ENCODE results near the gene RMI1. TPM values are rescaled to one million over a fixed set of nuclear protein-coding genes. Genes with fewer than 3 reads are reported as not detected.

The RMI1 gene
- total RNA-seq, 4 donors from 2014 or later, result 5.3 to 11.6 (median 6.2) TPM

DNA sequence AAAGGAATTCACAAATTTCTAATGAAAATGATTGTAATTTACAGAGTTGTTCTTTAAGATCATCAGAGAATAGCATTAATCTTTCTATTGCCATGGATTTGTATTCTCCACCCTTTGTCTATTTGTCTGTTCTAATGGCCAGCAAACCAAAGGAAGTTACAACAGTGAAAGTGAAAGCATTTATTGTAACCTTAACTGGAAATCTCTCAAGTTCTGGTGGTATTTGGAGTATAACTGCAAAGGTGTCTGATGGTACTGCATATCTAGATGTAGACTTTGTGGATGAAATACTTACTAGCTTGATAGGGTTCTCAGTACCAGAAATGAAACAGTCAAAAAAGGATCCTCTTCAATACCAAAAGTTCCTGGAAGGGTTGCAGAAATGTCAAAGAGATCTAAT lies 21.7 kb downstream of the RMI1 start:
- Histone ChIP-seq H3K27me3 (no peaks in the 10 kb centered on the region), H3K9me3 (no peaks in the 10 kb centered on the region), H3K36me3 (peaks cover 0 to 10% (median 5%) of the 10 kb centered on the region in 4 donors), H3K4me1 (peaks cover 0 to 7% (median 2%) of the 10 kb centered on the region in 4 donors), H3K4me3 (peak overlapping the region in 1 of 4 donors; percentile 10), H3K27ac (replicated peaks in 1 of 4) (no peak overlapping the region)
- intact Hi-C loops (cut with DNase I), result no loop called here
- no peak for DNase-seq (ENCODE audit: extremely low spot score)
- TF ChIP-seq, protein P1, sequence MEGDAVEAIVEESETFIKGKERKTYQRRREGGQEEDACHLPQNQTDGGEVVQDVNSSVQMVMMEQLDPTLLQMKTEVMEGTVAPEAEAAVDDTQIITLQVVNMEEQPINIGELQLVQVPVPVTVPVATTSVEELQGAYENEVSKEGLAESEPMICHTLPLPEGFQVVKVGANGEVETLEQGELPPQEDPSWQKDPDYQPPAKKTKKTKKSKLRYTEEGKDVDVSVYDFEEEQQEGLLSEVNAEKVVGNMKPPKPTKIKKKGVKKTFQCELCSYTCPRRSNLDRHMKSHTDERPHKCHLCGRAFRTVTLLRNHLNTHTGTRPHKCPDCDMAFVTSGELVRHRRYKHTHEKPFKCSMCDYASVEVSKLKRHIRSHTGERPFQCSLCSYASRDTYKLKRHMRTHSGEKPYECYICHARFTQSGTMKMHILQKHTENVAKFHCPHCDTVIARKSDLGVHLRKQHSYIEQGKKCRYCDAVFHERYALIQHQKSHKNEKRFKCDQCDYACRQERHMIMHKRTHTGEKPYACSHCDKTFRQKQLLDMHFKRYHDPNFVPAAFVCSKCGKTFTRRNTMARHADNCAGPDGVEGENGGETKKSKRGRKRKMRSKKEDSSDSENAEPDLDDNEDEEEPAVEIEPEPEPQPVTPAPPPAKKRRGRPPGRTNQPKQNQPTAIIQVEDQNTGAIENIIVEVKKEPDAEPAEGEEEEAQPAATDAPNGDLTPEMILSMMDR (IDR thresholded peaks at IDR 0.05), result no peak
- no peak for TF ChIP-seq EP300 (IDR thresholded peaks at IDR 0.05)
- no peak for TF ChIP-seq POLR2A (IDR thresholded peaks at IDR 0.05; ENCODE audit: low read depth)
- no peak for TF ChIP-seq POLR2AphosphoS5 (IDR thresholded peaks at IDR 0.05)

DNA sequence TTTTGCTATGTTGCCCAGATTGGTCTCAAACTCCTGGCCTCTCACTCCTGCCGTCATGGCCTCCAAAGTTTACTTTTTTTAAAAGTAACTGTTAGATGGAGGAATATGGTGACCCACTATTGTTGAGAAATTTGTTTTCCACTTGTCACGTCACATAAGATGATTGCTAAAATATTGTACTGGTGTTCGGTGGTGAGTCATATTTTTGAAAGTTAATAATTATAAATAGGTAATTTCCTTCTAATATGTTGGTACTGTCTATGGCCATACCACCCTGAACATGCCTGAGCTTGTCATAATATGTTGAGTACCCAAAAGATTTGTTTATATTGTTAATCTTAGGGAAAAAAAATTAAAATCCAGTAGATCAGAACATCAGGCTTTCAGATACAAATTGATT lies 22.6 kb downstream of the RMI1 start:
- intact Hi-C loops (cut with DNase I), result no loop called here
- Histone ChIP-seq H3K27me3 (no peaks in the 10 kb centered on the region), H3K27ac (replicated peaks in 1 of 4) (no peak overlapping the region), H3K4me1 (peaks cover 0 to 7% (median 2%) of the 10 kb centered on the region in 4 donors), H3K4me3 (no peak overlapping the region), H3K9me3 (no peaks in the 10 kb centered on the region), H3K36me3 (peaks cover 0 to 10% (median 5%) of the 10 kb centered on the region in 4 donors)
- TF ChIP-seq POLR2AphosphoS5 (IDR thresholded peaks at IDR 0.05) (no peak), POLR2A (IDR thresholded peaks at IDR 0.05; ENCODE audit: low read depth) (no peak), EP300 (IDR thresholded peaks at IDR 0.05) (no peak)
- TF ChIP-seq, protein P1 (IDR thresholded peaks at IDR 0.05), result no peak
- 97% methylated on average over 3 of the region's 3 CpGs for WGBS
- no peak for DNase-seq (ENCODE audit: extremely low spot score)

GRCh38 chr9:84007662-84008061 lies 27.1 kb downstream of the RMI1 start:
- H3K36me3 ChIP-seq, result no peaks in the 10 kb centered on the region
- intact Hi-C loops (cut with DNase I), result no loop called here
- H3K4me1 ChIP-seq, result no peaks in the 10 kb centered on the region
- no peak overlapping the region for H3K27ac ChIP-seq (replicated peaks in 1 of 4)
- 95% methylated on average over 2 of the region's 2 CpGs for WGBS
- DNase-seq (ENCODE audit: extremely low spot score), result no peak
- TF ChIP-seq POLR2AphosphoS5 (IDR thresholded peaks at IDR 0.05) (no peak), EP300 (IDR thresholded peaks at IDR 0.05) (no peak), POLR2A (IDR thresholded peaks at IDR 0.05; ENCODE audit: low read depth) (no peak)
- TF ChIP-seq, protein P1 (IDR thresholded peaks at IDR 0.05), result no peak
- no peaks in the 10 kb centered on the region for H3K27me3 ChIP-seq
- no peak overlapping the region for H3K4me3 ChIP-seq
- no peaks in the 10 kb centered on the region for H3K9me3 ChIP-seq

- Histone ChIP-seq H3K36me3 (no peaks in the 10 kb centered on the region), H3K27ac (replicated peaks in 1 of 4) (no peak overlapping the region), H3K4me1 (no peaks in the 10 kb centered on the region), H3K27me3 (no peaks in the 10 kb centered on the region), H3K4me3 (no peak overlapping the region), H3K9me3 (no peaks in the 10 kb centered on the region)
- TF ChIP-seq, protein P1 (IDR thresholded peaks at IDR 0.05), result no peak
- no peak for TF ChIP-seq POLR2AphosphoS5 (IDR thresholded peaks at IDR 0.05)
- TF ChIP-seq POLR2A (IDR thresholded peaks at IDR 0.05; ENCODE audit: low read depth), result no peak
- no peak for TF ChIP-seq EP300 (IDR thresholded peaks at IDR 0.05)
- 92% methylated on average over 4 of the region's 4 CpGs for WGBS
- DNase-seq (ENCODE audit: extremely low spot score), result no peak
- intact Hi-C loops (cut with DNase I), result no loop called here
These were observed 43.5 kb downstream of the RMI1 start for GRCh38 chr9:84024041-84024575.

- Histone ChIP-seq H3K4me3 (no peak overlapping the region), H3K27ac (replicated peaks in 1 of 4) (no peak overlapping the region), H3K9me3 (no peaks in the 10 kb centered on the region), H3K4me1 (no peaks in the 10 kb centered on the region), H3K27me3 (no peaks in the 10 kb centered on the region), H3K36me3 (no peaks in the 10 kb centered on the region)
- intact Hi-C loops (cut with DNase I), result no loop called here
- 94% methylated on average over 4 of the region's 4 CpGs for WGBS
- DNase-seq (ENCODE audit: extremely low spot score), result no peak
- TF ChIP-seq POLR2AphosphoS5 (IDR thresholded peaks at IDR 0.05) (no peak), EP300 (IDR thresholded peaks at IDR 0.05) (no peak), POLR2A (IDR thresholded peaks at IDR 0.05; ENCODE audit: low read depth) (no peak)
- TF ChIP-seq, protein P1 (IDR thresholded peaks at IDR 0.05), result no peak
These were observed 46.6 kb downstream of the RMI1 start for GRCh38 chr9:84027201-84027600.
